Measurements from ENCODE around the gene CCDC12. TPM values are rescaled to one million over a fixed set of nuclear protein-coding genes. Genes with fewer than 3 reads are reported as not detected.
A peak's percentile ranks its signal among the peaks of the same experiment; 100 is the strongest.

CCDC12 gene
- total and polyA plus RNA-seq, 9 of the 15 experiments (the other 6 are each of a cell fraction or from before 2014, with no cell fraction given), result 8.9 to 201 (median 86.9) TPM

DNA sequence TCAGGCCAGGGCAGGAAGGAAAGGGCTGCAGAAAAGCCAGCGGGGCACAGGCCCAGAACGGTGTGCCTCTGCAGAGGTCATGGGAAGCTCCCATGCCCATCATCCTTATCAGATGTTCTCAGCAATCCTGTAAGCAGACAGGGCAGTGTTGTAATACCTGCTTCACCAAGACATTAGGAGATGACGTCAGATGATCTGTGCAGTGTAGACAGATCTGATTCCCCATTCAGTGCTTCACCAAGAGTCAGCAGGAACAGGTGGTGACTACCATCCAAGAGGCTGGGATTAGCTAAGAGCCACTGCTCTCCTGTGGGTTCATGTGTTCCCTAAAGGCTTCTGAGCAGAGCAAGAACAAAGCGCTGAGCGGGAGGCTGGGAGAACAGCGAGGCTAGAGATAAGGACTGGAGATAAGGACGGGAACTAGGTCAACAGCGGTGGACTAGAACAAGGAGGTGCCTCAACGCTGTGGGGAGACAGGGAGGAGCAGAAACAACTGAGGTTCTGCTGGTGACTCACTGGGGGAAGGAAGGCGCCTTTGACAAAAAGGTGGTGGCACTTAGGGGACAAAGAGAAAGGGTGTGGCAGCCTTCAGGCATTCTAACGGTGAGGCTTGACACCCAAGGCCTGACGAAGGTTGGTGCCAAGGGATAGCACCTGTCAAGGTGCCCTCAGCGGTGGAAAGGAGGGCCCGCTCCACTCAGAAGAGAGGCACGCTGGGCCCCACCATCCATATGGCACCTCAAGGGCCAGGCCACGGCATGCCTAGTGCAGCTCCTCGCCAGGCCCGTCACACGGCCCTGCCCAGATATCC lies 28.4 kb downstream of the CCDC12 start (continued):
- TF ChIP-seq ARID1B (IDR thresholded peaks at IDR 0.05), result peak; percentile 87
- TF ChIP-seq MCM2 (IDR thresholded peaks at IDR 0.05; ENCODE audit: low read depth), result no peak
- peak; percentile 93 for TF ChIP-seq CEBPB (tag; IDR thresholded peaks at IDR 0.05)
- TF ChIP-seq, protein P1, sequence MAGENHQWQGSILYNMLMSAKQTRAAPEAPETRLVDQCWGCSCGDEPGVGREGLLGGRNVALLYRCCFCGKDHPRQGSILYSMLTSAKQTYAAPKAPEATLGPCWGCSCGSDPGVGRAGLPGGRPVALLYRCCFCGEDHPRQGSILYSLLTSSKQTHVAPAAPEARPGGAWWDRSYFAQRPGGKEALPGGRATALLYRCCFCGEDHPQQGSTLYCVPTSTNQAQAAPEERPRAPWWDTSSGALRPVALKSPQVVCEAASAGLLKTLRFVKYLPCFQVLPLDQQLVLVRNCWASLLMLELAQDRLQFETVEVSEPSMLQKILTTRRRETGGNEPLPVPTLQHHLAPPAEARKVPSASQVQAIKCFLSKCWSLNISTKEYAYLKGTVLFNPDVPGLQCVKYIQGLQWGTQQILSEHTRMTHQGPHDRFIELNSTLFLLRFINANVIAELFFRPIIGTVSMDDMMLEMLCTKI (IDR thresholded peaks at IDR 0.05; ENCODE audit: partially characterized antibody), result no peak
- TF ChIP-seq, protein P2, sequence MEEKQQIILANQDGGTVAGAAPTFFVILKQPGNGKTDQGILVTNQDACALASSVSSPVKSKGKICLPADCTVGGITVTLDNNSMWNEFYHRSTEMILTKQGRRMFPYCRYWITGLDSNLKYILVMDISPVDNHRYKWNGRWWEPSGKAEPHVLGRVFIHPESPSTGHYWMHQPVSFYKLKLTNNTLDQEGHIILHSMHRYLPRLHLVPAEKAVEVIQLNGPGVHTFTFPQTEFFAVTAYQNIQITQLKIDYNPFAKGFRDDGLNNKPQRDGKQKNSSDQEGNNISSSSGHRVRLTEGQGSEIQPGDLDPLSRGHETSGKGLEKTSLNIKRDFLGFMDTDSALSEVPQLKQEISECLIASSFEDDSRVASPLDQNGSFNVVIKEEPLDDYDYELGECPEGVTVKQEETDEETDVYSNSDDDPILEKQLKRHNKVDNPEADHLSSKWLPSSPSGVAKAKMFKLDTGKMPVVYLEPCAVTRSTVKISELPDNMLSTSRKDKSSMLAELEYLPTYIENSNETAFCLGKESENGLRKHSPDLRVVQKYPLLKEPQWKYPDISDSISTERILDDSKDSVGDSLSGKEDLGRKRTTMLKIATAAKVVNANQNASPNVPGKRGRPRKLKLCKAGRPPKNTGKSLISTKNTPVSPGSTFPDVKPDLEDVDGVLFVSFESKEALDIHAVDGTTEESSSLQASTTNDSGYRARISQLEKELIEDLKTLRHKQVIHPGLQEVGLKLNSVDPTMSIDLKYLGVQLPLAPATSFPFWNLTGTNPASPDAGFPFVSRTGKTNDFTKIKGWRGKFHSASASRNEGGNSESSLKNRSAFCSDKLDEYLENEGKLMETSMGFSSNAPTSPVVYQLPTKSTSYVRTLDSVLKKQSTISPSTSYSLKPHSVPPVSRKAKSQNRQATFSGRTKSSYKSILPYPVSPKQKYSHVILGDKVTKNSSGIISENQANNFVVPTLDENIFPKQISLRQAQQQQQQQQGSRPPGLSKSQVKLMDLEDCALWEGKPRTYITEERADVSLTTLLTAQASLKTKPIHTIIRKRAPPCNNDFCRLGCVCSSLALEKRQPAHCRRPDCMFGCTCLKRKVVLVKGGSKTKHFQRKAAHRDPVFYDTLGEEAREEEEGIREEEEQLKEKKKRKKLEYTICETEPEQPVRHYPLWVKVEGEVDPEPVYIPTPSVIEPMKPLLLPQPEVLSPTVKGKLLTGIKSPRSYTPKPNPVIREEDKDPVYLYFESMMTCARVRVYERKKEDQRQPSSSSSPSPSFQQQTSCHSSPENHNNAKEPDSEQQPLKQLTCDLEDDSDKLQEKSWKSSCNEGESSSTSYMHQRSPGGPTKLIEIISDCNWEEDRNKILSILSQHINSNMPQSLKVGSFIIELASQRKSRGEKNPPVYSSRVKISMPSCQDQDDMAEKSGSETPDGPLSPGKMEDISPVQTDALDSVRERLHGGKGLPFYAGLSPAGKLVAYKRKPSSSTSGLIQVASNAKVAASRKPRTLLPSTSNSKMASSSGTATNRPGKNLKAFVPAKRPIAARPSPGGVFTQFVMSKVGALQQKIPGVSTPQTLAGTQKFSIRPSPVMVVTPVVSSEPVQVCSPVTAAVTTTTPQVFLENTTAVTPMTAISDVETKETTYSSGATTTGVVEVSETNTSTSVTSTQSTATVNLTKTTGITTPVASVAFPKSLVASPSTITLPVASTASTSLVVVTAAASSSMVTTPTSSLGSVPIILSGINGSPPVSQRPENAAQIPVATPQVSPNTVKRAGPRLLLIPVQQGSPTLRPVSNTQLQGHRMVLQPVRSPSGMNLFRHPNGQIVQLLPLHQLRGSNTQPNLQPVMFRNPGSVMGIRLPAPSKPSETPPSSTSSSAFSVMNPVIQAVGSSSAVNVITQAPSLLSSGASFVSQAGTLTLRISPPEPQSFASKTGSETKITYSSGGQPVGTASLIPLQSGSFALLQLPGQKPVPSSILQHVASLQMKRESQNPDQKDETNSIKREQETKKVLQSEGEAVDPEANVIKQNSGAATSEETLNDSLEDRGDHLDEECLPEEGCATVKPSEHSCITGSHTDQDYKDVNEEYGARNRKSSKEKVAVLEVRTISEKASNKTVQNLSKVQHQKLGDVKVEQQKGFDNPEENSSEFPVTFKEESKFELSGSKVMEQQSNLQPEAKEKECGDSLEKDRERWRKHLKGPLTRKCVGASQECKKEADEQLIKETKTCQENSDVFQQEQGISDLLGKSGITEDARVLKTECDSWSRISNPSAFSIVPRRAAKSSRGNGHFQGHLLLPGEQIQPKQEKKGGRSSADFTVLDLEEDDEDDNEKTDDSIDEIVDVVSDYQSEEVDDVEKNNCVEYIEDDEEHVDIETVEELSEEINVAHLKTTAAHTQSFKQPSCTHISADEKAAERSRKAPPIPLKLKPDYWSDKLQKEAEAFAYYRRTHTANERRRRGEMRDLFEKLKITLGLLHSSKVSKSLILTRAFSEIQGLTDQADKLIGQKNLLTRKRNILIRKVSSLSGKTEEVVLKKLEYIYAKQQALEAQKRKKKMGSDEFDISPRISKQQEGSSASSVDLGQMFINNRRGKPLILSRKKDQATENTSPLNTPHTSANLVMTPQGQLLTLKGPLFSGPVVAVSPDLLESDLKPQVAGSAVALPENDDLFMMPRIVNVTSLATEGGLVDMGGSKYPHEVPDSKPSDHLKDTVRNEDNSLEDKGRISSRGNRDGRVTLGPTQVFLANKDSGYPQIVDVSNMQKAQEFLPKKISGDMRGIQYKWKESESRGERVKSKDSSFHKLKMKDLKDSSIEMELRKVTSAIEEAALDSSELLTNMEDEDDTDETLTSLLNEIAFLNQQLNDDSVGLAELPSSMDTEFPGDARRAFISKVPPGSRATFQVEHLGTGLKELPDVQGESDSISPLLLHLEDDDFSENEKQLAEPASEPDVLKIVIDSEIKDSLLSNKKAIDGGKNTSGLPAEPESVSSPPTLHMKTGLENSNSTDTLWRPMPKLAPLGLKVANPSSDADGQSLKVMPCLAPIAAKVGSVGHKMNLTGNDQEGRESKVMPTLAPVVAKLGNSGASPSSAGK (IDR thresholded peaks at IDR 0.05), result no peak; the same call in 1 of the 2 replicates
- TF ChIP-seq MCM5 (IDR thresholded peaks at IDR 0.05; ENCODE audit: low read depth), result no peak
- TF ChIP-seq ZNF311 (CRISPR knock-in tag; IDR thresholded peaks at IDR 0.05), result no peak
- TF ChIP-seq ZNF354B (CRISPR knock-in tag; IDR thresholded peaks at IDR 0.05), result no peak
- no peak for TF ChIP-seq DIDO1 (tag; IDR thresholded peaks at IDR 0.05; ENCODE audit: low read depth)
- TF ChIP-seq, protein P3, sequence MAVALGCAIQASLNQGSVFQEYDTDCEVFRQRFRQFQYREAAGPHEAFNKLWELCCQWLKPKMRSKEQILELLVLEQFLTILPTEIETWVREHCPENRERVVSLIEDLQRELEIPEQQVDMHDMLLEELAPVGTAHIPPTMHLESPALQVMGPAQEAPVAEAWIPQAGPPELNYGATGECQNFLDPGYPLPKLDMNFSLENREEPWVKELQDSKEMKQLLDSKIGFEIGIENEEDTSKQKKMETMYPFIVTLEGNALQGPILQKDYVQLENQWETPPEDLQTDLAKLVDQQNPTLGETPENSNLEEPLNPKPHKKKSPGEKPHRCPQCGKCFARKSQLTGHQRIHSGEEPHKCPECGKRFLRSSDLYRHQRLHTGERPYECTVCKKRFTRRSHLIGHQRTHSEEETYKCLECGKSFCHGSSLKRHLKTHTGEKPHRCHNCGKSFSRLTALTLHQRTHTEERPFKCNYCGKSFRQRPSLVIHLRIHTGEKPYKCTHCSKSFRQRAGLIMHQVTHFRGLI (CRISPR knock-in tag; IDR thresholded peaks at IDR 0.05), result no peak
- no peak for TF ChIP-seq ZNF146 (CRISPR knock-in tag; IDR thresholded peaks at IDR 0.05; ENCODE audit: unreplicated experiment)
- TF ChIP-seq, protein P4, sequence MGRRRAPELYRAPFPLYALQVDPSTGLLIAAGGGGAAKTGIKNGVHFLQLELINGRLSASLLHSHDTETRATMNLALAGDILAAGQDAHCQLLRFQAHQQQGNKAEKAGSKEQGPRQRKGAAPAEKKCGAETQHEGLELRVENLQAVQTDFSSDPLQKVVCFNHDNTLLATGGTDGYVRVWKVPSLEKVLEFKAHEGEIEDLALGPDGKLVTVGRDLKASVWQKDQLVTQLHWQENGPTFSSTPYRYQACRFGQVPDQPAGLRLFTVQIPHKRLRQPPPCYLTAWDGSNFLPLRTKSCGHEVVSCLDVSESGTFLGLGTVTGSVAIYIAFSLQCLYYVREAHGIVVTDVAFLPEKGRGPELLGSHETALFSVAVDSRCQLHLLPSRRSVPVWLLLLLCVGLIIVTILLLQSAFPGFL (CRISPR knock-in tag; IDR thresholded peaks at IDR 0.05), result no peak
- TF ChIP-seq ZNF77 (CRISPR knock-in tag; IDR thresholded peaks at IDR 0.05), result no peak
